WI38 (cell line): ENCODE results near the gene EGFLAM.

Experiments
- H3K4me3 ChIP-seq: 2 replicates; pipeline ENCODE4 v1.5.1; 2011; ENCODE audit warnings: low read depth, mild to moderate bottlenecking, control low read depth, low read length
- CTCF ChIP-seq: IDR thresholded peaks from 2 replicates; pipeline ENCODE4 v1.5.1; 2012; ENCODE audit warnings: low read depth, mild to moderate bottlenecking, control low read depth, low read length

The EGFLAM gene

GRCh38 chr5:38401145-38401544, 142.8 kb downstream of the EGFLAM start:
- TF ChIP-seq CTCF: no peak
- H3K4me3 ChIP-seq: no peak overlapping the region

GRCh38 chr5:38403406-38403805, 145.0 kb downstream of the EGFLAM start:
- no peak for TF ChIP-seq CTCF
- no peak overlapping the region for H3K4me3 ChIP-seq

GRCh38 chr5:38403877-38404635, 145.7 kb downstream of the EGFLAM start:
- no peak for TF ChIP-seq CTCF
- H3K4me3 ChIP-seq: no peak overlapping the region

- no peak overlapping the region for H3K4me3 ChIP-seq
- TF ChIP-seq CTCF: no peak
Observed at GRCh38 chr5:38404667-38405276, 146.4 kb downstream of the EGFLAM start.

- no peak overlapping the region for H3K4me3 ChIP-seq
- no peak for TF ChIP-seq CTCF
Observed at GRCh38 chr5:38408446-38409198, 150.3 kb downstream of the EGFLAM start.

GRCh38 chr5:38410304-38410990, 152.1 kb downstream of the EGFLAM start:
- no peak overlapping the region for H3K4me3 ChIP-seq
- no peak for TF ChIP-seq CTCF

- no peak for TF ChIP-seq CTCF
- no peak overlapping the region for H3K4me3 ChIP-seq
Observed at GRCh38 chr5:38413696-38414095, 155.3 kb downstream of the EGFLAM start.
